Kidney glomerular epithelial cell (primary cell): ENCODE results near the gene COL5A1.
A peak's percentile ranks its signal among the peaks of the same experiment; 100 is the strongest.
"Not testable (repeated sequence)": the region's sequence is repeated elsewhere in the genome, so short reads cannot be mapped to it uniquely, and the experiment has no call there.

Experiments used
- DNase-seq: peaks from one replicate; lab custom pipeline; 2025; lab: John Stamatoyannopoulos, UW

The COL5A1 gene

DNA sequence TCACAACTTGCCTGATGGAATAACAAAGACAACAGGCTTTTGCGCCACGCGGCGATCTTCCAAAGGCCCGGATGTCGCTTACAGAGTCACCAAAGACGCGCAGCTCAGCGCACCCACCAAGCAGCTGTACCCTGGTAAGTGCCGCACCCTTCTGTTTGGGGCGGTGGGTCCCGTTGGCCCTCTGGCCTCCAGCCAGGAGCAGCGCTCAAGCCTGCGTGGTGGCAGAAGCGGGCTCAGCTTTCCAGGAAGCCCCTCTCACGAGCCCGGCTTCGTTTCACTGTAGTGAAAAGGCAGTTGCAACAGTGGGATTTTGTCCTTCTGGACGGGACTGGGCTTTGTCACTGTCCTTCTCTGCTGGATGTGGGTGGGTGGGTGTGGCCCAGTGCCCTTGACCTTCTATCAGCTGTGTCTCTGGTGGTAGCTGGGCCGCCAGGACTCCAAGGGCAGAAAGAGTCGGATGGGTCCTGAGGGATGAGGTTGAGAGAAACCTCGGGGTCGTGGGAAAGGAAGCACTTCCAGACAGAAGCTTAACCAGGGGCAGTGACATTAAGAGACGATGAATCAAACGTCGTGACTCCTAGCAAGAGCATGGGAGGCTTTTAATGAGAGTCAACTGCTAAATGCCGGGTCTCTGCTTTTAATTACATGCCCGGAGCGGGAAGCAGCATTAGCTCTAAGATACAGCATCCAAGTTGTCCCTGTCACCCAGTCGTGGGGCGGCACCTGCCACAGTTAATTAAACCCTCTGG lies 49.5 kb downstream of the COL5A1 start:
- DNase-seq: no peak

GRCh38 chr9:134691695-134692572 lies 50.3 kb downstream of the COL5A1 start:
- no peak for DNase-seq

DNA sequence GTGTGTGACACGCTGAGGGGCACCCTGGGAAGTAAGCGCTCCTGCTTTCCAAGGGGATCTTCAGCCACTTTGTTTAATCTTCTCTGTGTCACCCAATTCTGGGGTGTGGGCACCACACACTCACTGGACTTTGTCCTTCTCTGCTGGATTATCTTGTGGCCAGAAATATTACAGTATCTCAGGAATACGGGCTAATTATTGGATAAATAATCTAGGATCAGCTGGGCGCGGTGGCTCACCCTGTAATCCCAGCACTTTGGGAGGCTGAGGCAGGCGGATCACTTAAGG lies 50.9 kb downstream of the COL5A1 start:
- DNase-seq: no peak

- DNase-seq: no peak
Measured at GRCh38 chr9:134693011-134693410, 51.4 kb downstream of the COL5A1 start.

DNA sequence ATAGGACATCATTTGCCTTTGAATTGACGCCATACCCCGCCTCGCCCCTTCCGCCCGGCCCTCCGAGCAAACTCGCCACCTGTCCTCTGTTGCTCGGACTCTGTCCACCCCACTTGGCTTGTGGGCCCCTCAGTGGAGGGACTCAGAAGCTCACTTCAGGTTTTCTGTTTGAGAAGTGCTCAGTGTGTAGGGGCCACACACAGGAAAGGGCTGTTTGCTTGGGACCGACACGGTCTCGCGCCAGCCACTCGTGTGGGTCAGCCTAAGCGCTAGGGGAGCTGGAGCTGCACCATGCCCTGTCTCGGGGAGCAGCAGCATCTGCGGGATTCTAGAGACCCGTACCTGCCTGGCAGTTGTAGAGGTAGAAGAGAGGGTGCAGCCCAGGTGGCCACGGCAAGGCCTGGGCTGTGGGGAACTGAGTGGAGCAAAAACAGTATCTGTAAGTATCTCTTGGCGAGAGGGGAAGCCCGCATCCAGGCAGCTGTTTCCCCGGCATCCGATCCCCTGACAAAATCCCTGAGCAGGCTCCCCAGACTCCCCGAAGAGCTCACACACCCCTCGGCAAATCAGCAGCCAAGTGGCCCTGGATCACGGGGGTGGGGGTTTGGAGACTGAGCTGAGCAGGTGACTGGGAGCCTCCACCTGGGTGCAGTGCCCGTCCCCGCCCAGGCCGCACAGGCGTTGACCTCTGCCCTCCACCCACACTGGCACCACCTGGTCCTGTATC lies 52.2 kb downstream of the COL5A1 start:
- no peak for DNase-seq

GRCh38 chr9:134694368-134694665 lies 52.7 kb downstream of the COL5A1 start:
- DNase-seq: no peak

DNA sequence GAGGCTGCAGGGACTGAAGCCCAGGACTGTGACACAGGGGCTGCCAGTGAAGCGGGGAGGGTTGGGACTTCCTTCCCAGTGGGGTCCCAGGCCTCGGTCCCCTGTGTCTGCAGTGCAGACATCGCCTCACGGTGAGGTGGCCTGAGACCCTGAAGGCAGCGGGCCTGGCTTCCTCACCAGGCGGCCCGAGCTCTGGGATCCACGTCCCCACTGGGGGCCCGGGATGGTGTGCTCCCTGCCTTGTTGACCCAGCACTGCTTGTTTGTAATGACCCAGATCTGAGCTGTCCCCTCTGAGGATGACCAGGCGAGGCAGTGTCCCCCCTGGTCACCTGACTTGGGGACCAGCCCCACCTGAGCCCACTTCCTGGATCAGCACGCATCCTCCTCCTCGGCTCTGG lies 53.1 kb downstream of the COL5A1 start:
- no peak for DNase-seq

- no peak for DNase-seq
Measured at GRCh38 chr9:134695144-134695543, 53.5 kb downstream of the COL5A1 start.

GRCh38 chr9:134696433-134696832 lies 54.8 kb downstream of the COL5A1 start:
- no peak for DNase-seq

GRCh38 chr9:134698111-134698510 lies 56.5 kb downstream of the COL5A1 start:
- DNase-seq: no peak

DNA sequence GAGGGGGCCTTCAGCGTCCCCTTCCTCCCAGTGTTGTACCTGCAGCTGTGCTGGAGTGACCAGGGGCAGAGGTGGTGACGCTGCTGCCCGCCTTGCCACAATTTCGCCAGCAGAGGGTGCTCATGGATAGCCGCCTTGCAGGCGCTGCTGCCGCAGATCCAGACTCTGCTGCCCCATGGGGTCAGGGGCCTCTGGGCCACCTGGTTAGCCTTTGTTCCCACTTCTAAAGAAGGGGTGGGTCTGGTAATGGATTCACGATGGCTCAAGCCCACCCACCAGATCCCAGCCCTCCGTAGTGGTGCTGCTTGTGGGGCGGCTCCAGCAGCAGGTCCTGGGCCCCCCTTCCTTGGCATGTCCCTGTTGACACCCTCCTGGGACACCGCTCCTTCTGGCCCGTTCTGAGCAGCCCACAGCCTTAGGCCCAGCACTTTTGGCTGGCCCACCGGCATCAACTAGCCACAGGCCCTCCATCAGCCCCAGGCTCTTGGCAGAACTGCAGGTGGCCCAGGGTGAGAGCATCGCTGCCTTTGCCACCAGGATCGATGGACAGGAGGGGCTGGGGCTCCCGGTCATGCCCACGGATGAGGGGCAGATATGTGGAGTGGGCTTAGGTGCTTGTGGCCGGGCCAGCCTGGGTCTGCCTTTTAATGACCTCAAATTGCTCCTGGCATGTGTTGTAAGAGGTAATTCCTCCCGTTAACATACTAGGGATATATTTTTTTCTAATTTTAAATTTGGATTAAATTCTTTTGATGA lies 57.2 kb downstream of the COL5A1 start:
- DNase-seq: peak; percentile 16

- no peak for DNase-seq
Measured at GRCh38 chr9:134699343-134699740, 57.7 kb downstream of the COL5A1 start.

- no peak for DNase-seq
Measured at GRCh38 chr9:134700636-134701350, 59.2 kb downstream of the COL5A1 start.

GRCh38 chr9:134701581-134702259 lies 60.1 kb downstream of the COL5A1 start:
- DNase-seq: no peak

GRCh38 chr9:134702291-134702690 lies 60.7 kb downstream of the COL5A1 start:
- no peak for DNase-seq

DNA sequence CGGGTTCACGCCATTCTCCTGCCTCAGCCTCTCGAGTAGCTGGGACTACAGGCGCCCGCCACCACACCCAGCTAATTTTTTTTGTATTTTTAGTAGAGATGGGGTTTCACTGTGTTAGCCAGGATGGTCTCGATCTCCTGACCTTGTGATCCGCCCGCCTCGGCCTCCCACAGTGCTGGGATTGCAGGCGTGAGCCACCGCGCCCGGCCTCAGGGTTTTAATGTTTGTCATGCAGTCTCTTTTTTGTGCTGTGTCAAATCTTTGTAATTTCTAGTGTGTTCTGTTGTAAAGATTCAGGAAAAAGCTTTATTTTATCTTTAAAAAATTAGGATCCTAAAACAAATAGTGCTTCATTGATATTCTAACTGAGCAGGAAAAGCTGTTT lies 62.1 kb downstream of the COL5A1 start:
- DNase-seq: not testable (repeated sequence)

GRCh38 chr9:134704498-134704897 lies 62.9 kb downstream of the COL5A1 start:
- DNase-seq: no peak

DNA sequence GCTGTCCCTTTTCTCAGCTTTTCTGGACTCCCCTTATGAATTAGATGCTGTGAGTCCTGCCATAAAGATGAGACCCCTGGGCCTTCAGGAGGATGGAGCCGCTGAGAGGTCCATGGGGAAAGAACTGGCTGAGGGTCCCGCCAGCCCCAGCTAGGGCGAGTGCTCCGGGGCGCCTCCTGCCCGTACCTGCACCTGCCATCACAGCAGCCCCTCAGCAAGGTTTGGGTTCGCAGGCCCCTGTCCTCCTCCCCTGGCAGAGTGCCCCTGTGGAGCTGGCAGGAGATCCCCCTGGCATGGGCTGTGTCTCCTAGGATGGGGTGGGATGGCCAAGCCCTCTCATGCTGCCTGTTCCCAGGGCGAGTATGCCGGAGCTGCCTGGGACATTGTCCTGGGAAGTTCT lies 64.2 kb downstream of the COL5A1 start:
- no peak for DNase-seq

- no peak for DNase-seq
Measured at GRCh38 chr9:134706522-134706921, 64.9 kb downstream of the COL5A1 start.

DNA sequence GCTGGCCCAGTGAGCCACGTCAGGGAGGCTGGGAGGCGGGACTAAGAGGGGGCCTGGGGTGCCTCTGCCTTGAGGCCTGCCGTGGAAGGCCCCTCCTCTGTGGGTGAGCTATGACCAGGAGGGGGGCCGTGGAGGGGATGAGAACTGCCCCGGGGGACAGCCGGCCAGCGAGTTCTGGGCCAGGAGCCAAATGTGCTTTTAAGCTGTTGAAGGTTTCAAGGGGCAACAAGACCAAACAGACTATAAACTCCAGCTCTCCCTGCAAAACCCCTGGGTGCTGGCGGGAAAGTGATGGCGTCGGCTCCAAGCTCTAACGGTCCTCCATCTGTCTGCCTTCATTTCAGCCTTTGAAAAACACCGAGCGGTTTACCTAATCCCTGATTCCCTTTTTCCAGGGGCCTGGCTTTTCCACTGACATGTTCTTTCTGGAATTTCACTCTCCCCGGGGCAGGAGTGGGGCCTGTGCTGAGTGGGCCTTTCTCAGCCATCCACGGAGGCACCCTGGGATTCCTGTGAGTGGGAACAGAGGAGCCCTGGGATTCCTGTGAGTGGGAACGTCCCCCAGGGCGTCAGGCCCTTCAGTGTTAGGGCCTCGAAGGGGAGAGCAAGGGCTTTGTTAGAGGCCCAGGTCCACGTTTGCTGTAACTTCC lies 65.6 kb downstream of the COL5A1 start:
- DNase-seq: no peak
